A172 (cell line): ENCODE data around the gene ZNF433. TPM values are rescaled to one million over a fixed set of nuclear protein-coding genes. Genes with fewer than 3 reads are reported as not detected.
"Not testable (repeated sequence)": the region's sequence is repeated elsewhere in the genome, so short reads cannot be mapped to it uniquely, and the experiment has no call there.

Experiments used
- DNase-seq: peaks from one replicate; pipeline ENCODE4 v3.0.0-alpha.2; 2015; ENCODE audit warnings: low spot score
- total RNA-seq: library from RNA; depleted of rRNA; stranded (reverse); fragments of >200 nt; shearing (Covaris generic); gene quantifications from 2 replicates; pipeline ENCODE4 v1.2.3, GENCODE V29; 2014; rRNA removed

ZNF433 gene
- total RNA-seq, result 7.2 and 11.3 TPM in 2 replicates

DNA sequence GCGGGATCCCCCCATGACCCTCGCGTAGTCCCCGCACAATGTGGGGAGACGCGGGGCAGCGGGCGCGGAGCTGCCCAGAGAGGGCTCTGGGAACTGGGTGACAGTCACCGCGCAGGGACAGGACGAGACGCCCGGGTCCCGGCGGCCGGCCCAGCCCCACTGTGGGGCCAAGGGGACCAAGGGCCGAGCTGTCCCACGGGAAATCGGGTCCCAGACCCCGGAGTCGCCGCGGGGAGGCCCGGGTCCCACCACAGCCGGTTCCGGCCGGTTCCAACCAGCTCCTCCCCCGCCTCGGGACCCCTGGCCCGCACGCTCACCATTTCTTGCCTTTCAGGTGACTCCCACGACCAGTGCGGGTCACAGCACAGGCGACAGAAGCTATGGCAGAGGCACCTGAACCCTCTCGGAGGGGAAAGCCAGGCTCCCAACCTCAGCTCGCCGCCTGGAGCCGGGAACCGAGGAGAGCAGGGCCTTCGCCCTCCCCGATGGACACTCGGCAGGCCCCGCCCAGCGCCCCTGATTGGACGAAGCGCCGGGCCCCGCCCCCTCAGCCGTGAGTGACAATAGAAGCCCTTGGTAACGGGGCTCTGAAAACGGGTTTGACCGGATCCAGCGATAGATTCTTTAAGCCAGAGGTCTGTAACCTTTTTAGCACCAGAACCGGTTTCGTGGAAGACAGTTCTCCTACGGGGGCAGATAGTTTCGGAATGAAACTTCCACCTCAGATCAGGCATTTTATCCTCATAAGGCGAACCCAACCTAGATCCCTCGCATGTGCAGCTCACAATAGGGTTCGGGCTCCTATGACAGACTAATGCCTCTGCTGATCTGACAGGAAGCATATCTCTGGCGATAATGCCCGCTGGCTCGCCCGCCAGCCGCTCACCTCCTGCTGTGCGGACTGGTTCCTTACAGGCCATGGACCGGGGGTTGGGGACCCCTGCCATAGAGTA lies at the start of gene ZNF433:
Gene ZNF433, minus strand, starts transcription at position 460 of the 953 bp plus-strand sequence. Its CDS starts 140 bp downstream, at position 320.
- DNase-seq, result peak; percentile 78

DNA sequence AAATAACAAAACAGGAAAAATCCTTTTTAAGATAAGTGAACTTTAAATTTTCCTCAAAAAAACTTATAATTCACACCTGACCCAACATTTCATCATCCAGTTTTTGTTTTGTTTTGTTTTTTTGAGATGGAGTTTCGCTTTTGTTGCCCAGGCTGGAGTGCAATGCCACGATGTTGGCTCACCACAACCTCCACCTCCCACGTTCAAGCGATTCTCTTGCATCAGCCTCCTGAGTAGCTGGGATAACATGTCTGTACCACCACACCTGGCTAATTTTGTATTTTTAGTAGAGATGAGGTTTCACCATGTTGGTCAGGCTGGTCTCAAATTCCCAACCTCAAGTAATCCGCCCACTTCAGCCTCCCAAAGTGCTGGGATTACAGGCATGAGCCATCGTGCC lies 47.9 kb upstream of the ZNF433 start:
- not testable (repeated sequence) for DNase-seq

DNA sequence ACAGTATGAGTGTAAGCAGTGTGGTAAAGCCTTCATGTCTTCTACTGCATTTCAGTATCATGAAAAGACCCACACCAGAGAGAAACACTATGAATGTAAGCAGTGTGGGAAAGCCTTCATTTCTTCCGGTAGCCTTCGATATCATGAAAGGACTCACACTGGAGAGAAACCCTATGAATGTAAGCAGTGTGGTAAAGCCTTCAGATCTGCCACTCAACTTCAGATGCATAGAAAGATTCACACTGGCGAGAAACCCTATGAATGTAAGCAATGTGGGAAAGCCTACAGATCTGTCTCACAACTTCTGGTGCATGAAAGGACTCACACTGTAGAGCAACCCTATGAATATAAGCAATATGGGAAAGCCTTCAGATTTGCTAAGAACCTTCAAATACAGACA lies 41.9 kb upstream of the ZNF433 start:
- DNase-seq, result no peak

DNA sequence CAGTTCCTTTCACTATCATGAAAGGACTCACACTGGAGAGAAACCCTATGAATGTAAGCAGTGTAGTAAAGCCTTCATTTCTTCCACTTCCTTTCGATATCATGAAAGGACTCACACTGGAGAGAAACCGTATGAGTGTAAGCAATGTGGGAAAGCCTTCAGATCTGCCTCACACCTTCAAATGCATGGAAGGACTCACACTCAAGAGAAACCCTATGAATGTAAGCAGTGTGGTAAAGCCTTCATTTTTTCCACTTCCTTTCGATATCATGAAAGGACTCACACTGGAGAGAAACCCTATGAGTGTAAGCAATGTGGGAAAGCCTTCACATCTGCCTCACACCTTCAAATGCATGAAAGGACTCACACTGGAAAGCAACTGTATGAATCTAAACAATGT lies 40.9 kb upstream of the ZNF433 start:
- not testable (repeated sequence) for DNase-seq

DNA sequence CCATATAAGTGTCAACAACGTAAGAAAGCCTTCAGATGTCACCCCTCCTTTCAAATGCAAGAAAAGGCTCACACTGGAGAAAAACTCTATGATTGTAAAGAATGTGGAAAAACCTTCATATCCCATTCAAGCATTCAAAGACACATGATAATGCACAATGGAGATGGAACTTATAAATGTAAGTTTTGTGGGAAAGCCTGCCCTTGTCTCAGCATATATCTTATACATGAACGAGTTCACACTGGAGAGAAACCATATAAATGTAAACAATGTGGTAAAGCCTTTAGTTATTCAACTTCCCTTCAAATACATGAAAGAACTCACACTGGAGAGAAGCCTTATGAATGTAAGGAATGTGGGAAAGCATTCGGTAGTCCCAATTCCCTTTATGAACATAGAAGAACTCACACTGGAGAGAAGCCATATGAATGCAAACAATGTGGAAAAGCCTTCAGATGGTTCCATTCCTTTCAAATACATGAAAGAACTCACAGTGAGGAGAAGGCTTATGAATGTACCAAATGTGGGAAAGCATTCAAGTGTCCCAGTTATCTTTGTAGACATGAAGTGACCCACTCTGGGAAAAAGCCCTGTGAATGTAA lies 40.2 kb upstream of the ZNF433 start:
- no peak for DNase-seq

DNA sequence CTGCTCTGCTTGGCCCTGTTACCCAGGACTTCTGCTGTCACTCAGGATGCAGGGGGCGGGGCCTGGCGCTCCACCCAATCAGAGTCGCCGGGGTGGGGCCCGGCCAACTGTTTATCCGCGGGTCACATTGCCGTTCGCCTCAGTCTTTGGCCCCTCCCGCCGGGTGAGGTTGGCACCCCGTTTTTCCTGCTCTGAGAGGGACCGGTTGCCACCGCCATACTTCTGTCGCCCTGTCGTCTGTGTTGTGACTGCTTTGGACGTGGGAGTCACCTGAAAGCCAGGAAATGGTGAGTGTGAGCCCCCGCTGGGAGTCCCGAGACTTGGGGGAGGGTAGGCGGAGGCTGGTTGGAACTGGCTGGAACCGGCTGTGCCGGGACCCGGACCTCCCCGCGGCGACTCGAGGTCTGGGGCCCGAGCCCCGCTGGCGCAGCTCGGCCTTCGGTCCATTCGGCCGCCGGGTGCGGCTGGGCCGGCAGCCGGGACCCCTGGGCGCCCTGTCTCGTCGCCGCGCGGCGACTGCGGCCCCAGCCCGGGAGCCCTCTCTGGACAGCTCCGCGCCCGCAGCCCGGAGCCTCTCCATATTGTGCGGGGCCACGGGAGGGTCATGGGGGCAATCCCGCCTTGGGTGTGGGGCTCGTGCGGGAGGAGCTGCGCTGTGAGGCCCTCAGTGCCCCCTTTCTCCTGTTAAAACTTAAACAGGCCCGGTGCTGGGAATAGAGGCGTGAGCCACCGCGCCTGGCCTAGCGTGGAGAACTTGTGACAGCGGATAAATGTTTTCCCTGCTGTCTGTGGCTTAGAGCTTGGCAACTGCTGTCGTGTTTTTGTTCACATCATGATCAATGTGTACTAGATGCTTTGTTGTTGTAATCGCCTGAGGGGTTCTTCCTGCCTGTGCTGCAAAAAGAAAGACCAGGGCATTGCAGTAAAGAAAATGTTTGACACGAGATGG lies 29.4 kb upstream of the ZNF433 start, which contains the start of gene ZNF844:
Gene ZNF844, plus strand, starts transcription at position 142 of the 949 bp plus-strand sequence. Its CDS starts 143 bp downstream, at position 285.
- no peak for DNase-seq

GRCh38 chr19:12055784-12056183 lies 20.3 kb upstream of the ZNF433 start:
- DNase-seq, result no peak

- DNase-seq, result peak; percentile 53
Measured at GRCh38 chr19:12052497-12053169, 17.2 kb upstream of the ZNF433 start, which contains the start of gene ZNF878. TSS of gene ZNF878 (minus strand) at chr19:12052961. CDS start at chr19:12052801, 160 bp downstream.

DNA sequence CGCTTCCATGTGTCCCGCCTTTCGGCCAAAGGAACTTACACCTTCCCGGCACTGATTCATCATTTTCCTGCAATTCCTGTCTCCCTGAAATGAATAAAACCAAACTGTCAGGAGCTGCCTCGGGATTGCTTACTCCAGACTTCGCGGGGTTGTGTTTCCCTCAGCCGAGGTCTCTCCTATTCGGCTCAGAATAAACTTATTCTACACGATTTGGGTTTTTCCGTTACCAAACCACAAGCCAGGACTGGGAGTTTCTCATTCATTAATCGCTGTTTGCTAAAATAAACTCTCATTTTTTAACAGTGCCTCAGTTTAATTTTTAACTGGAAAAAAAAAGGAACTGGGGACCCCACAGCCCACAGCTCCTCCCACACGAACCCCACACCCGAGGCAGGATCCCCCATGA lies 16.6 kb upstream of the ZNF433 start:
- no peak for DNase-seq

GRCh38 chr19:12047868-12048267 lies 12.4 kb upstream of the ZNF433 start:
- DNase-seq, result no peak

DNA sequence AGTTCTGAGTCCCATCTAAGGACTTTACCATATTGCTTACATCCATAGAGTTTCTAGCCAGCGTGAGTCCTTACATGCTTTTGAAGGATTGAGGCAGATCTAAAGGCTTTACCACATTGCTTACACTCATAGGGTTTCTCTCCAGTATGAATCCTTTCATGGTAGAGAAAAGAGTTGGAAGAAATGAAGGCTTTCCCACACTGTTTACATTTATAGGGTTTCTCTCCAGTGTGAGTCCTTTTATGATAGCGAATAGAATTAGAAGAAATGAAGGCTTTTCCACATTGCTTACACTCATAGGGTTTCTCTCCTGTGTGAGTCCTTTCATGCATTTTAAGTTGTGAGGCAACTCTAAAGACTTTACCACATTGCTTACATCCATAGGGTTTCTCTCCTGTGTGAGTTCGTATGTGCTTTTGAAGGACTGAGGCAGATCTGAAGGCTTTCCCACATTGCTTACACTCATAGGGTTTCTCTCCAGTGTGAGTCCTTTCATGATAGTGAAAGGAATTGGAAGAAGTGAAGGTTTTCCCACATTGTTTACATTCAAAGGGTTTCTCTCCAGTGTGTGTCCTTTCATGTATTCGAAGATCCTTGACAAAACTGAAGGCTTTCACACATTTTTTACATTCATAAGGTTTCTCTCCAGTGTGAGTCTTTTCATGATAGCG lies 8.4 kb upstream of the ZNF433 start:
- DNase-seq, result no peak

DNA sequence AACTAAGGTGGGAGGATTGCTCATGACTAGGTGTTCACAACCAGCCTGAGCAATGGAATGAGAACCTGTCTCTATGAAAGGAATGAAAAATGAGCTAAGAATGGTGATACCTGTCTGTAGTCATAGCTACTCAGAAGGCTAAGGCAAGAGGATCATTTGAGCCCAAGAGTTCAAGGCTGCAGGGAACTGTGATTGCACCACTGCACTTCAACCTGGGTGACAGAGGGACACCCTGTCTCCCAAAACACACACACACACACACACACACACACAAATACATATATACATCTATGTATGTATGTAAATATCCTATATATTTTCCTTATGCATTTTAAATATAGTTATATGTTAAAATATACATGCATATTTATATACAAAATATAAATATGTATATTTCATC lies 7.4 kb upstream of the ZNF433 start:
- DNase-seq, result no peak

DNA sequence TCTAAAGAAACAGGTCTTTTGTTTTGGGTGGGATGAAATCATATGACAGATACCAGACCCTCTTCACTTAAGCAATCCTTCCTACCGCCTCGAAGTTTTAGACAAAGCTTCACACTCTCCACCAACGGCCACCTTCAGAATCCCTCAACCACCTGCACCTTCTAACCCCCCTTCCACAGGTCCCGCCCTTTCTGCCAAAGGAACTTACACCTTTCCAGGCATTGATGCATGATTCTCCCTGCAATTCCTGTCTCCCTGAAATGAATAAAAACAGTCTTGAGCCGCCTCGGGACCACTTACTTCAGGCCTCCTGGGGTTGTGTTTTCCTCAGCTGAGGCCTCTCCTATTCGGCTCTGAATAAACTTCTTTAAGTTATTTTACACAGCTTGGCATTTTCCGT lies 859 bp downstream of the ZNF433 start:
- DNase-seq, result no peak

GRCh38 chr19:12034198-12034597 lies 1.3 kb downstream of the ZNF433 start:
- DNase-seq, result no peak

- DNase-seq, result no peak
Measured at GRCh38 chr19:12015753-12016116, 19.7 kb downstream of the ZNF433 start.

GRCh38 chr19:12015015-12015752 lies 20.3 kb downstream of the ZNF433 start:
- no peak for DNase-seq

DNA sequence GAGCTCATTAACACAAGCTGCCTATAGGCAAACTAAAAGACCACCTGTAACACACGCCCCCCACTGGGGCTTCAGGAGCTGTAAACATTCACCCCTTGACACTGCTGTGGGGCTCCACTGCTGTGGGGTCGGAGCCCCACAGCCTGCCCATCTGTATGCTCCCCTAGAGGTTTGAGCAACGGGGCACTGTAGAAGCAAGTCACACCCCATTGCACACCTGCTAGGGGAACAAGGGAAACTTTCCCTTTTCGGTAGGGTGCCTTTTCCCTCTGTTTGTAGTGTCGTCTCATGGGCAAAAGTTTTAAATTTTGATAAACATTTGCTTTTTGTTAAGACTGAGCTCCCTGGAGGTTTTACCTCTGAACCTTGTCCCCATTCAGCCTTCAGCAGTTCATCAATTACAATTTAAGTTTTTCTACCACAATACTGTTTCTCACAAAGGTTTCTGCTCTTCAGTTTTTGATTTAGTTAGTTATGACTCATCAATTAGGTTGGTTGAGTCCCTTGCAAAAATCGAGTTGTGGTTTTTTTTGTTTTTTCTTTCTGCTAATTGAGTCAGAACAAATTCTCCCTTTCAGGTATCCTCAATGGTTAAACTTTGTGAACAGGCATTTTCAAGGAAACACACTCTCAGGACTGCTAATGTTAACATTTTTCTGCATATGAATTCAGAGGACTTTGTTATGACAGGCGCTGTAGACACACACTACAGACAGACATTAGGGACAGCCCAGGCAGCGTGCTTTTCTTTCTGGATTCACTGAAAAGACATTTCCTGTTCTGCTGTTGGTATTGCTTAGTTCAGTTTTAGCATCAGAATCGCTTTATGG lies 35.1 kb downstream of the ZNF433 start:
- DNase-seq, result peak; percentile 44

DNA sequence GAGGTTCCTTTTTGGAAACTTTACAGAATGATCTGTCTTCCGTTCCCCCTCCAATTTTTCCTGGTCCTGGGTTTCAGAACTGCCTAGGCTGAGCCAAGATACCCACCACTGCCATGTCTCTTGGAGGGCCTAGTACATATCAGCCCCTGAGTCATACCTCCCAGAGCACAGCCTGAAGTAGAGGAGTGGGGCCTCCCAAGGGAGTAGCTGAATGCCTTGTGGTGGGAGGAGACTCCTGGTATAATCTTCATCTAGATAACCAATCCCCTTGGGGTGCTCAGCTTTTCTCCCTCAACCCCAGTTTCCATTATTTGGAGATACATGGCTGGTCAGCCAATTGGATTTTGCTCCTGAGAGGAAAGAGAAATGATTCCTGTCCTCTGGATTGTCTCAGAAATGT lies 40.3 kb downstream of the ZNF433 start:
- no peak for DNase-seq

- not testable (repeated sequence) for DNase-seq
Measured at GRCh38 chr19:11991921-11992320, 43.6 kb downstream of the ZNF433 start.
